GM13976 (cell line): ENCODE data around the gene HLCS.

Experiments used
- DNase-seq: peaks from one replicate; pipeline ENCODE4 v3.0.0; 2012; ENCODE audit warnings: low spot score
- CTCF ChIP-seq: IDR thresholded peaks from 2 replicates; pipeline ENCODE4 v1.5.1; 2012; ENCODE audit warnings: borderline replicate concordance, mild to moderate bottlenecking; ENCODE audit not compliant: insufficient read depth; ENCODE audit errors: extremely low read depth, missing control alignments, control extremely low read depth
- in situ Hi-C: fragments of 300-500 bp; cut with MboI; formaldehyde crosslinking; loops from one replicate; pipeline ENCODE4 v1.12.0; 2022; ENCODE audit warnings: low sequenced_read_pairs, mixed read lengths, inconsistent platforms; ENCODE audit not compliant: unreplicated experiment

Gene HLCS

GRCh38 chr21:36796070-36796469, 170.4 kb downstream of the HLCS start:
- TF ChIP-seq CTCF = no peak
- DNase-seq = no peak
- in situ Hi-C loops = no loop called here

- TF ChIP-seq CTCF = no peak
- in situ Hi-C loops = no loop called here
- DNase-seq = no peak
These were observed 173.9 kb downstream of the HLCS start for GRCh38 chr21:36792505-36792967.

GRCh38 chr21:36791695-36792470, 174.6 kb downstream of the HLCS start:
- TF ChIP-seq CTCF = no peak
- DNase-seq = no peak
- in situ Hi-C loops = no loop called here

GRCh38 chr21:36791180-36791579, 175.3 kb downstream of the HLCS start:
- in situ Hi-C loops = no loop called here
- DNase-seq = no peak
- no peak for TF ChIP-seq CTCF

GRCh38 chr21:36790616-36791015, 175.9 kb downstream of the HLCS start:
- no peak for TF ChIP-seq CTCF
- no peak for DNase-seq
- in situ Hi-C loops = no loop called here

- no peak for TF ChIP-seq CTCF
- in situ Hi-C loops = no loop called here
- no peak for DNase-seq
These were observed 178.3 kb downstream of the HLCS start for GRCh38 chr21:36788120-36788638.

- DNase-seq = no peak
- in situ Hi-C loops = no loop called here
- no peak for TF ChIP-seq CTCF
These were observed 180.3 kb downstream of the HLCS start for GRCh38 chr21:36786186-36786585.
